SU-DHL-6 (cell line): ENCODE results near the gene SPINK8.

ENCODE experiments used
- H2AFZ ChIP-seq: fragments of 200-600 bp; sonication (generic); 2 replicates; pipeline ENCODE4 v1.6.1; 2014; ENCODE audit warnings: low read depth, mild to moderate bottlenecking, moderate library complexity, mixed read lengths, antibody characterized with exemption, low read length; ENCODE audit not compliant: severe bottlenecking
- H3F3A ChIP-seq: fragments of 200-600 bp; shearing (Covaris generic); 2 replicates; pipeline ENCODE4 v1.6.0; 2016; ENCODE audit warnings: antibody characterized with exemption, mild to moderate bottlenecking; ENCODE audit not compliant: insufficient read depth
- H3K27ac ChIP-seq: fragments of 200-600 bp; sonication (generic); 2 replicates; pipeline ENCODE4 v1.5.1; 2016; ENCODE audit warnings: low read depth, mild to moderate bottlenecking, low read length, moderate library complexity, mixed read lengths
- H3K27me3 ChIP-seq: fragments of 200-600 bp; sonication (generic), shearing (Covaris generic); 2 replicates; pipeline ENCODE4 v1.6.0; 2014; ENCODE audit warnings: mild to moderate bottlenecking, low read length
- H3K36me3 ChIP-seq: fragments of 200-600 bp; sonication (generic); 2 replicates; pipeline ENCODE4 v1.6.1; 2014; ENCODE audit warnings: mild to moderate bottlenecking, low read length, mixed read lengths
- H3K4me2 ChIP-seq: fragments of 300-600, 200-600 bp; shearing (Covaris generic), sonication (generic); 2 replicates; pipeline ENCODE4 v1.6.0; 2014; ENCODE audit warnings: low read length, low read depth, mild to moderate bottlenecking; ENCODE audit not compliant: poor library complexity, severe bottlenecking
- H3K4me3 ChIP-seq: fragments of 200-600 bp; sonication (generic); 2 replicates; pipeline ENCODE4 v1.5.1; 2014; ENCODE audit warnings: antibody characterized with exemption, low read length, mild to moderate bottlenecking, mixed read lengths; ENCODE audit not compliant: insufficient read depth, poor library complexity, severe bottlenecking
- H3K79me2 ChIP-seq: fragments of 200-600 bp; sonication (generic); 2 replicates; pipeline ENCODE4 v1.6.1; 2014; ENCODE audit warnings: mild to moderate bottlenecking, low read length, moderate library complexity; ENCODE audit not compliant: insufficient read depth
- H3K9ac ChIP-seq: fragments of 200-600 bp; sonication (generic); 2 replicates; pipeline ENCODE4 v1.7.0; 2014; ENCODE audit warnings: mild to moderate bottlenecking, low read length
- H3K9me2 ChIP-seq: fragments of 200-600 bp; sonication (generic); replicated peaks from 2 replicates; pipeline ENCODE4 v1.6.1; 2014; ENCODE audit warnings: low read length; ENCODE audit not compliant: insufficient read depth
- H3K9me3 ChIP-seq: fragments of 200-600 bp; sonication (generic); 2 replicates; pipeline ENCODE4 v1.6.1; 2014; ENCODE audit warnings: low read length, mixed read lengths; ENCODE audit not compliant: insufficient read depth
- H4K20me1 ChIP-seq: fragments of 200-600 bp; sonication (generic); 2 replicates; pipeline ENCODE4 v1.6.1; 2014; ENCODE audit warnings: low read depth, mild to moderate bottlenecking, antibody characterized with exemption, low read length, moderate library complexity, mixed read lengths
- EZH2phosphoT487 ChIP-seq: fragments of 200-600 bp; sonication (generic), shearing (Covaris generic); conservative IDR thresholded peaks from 2 replicates; pipeline ENCODE4 v1.6.1; 2018; ENCODE audit warnings: mild to moderate bottlenecking, antibody characterized with exemption, low read length, moderate library complexity, mixed read lengths
- TF ChIP-seq, protein P1 (sequence below): fragments of 200-600 bp; sonication (generic); IDR thresholded peaks from one replicate; pipeline ENCODE4 v1.5.1; 2017; ENCODE audit warnings: antibody characterized with exemption, mild to moderate bottlenecking, low read length, moderate library complexity; ENCODE audit not compliant: insufficient read depth, poor library complexity, severe bottlenecking

The SPINK8 gene

DNA sequence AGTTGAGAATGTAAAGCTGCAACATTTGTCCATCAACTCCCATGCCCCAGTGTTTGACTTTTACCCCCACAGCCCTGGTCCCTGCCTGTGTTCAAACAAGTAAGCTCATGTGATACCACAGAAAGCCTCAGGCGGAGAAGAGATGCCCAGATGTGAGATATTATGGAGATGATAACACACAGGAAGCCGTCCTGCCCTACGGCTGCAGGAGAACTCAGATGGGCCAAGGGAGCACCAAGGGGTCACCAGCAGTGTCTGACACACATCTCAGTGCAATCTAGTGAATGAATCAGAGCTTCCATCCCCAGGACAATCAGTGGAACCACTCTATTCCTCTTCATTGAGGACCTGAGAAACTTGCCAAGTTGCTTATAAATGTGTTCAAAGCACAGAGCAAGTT, 14.0 kb upstream of the SPINK8 start:
- Histone ChIP-seq H3K4me2 (no peak overlapping the region), H3F3A (no peaks in the 10 kb centered on the region), H3K27ac (no peak overlapping the region), H3K4me3 (no peak overlapping the region), H3K79me2 (no peaks in the 10 kb centered on the region), H3K9ac (no peak overlapping the region), H2AFZ (no peak overlapping the region), H3K36me3 (no peaks in the 10 kb centered on the region), H4K20me1 (no peaks in the 10 kb centered on the region), H3K27me3 (no peaks in the 10 kb centered on the region), H3K9me2 (no peaks in the 10 kb centered on the region), H3K9me3 (no peaks in the 10 kb centered on the region)
- TF ChIP-seq, protein P1, sequence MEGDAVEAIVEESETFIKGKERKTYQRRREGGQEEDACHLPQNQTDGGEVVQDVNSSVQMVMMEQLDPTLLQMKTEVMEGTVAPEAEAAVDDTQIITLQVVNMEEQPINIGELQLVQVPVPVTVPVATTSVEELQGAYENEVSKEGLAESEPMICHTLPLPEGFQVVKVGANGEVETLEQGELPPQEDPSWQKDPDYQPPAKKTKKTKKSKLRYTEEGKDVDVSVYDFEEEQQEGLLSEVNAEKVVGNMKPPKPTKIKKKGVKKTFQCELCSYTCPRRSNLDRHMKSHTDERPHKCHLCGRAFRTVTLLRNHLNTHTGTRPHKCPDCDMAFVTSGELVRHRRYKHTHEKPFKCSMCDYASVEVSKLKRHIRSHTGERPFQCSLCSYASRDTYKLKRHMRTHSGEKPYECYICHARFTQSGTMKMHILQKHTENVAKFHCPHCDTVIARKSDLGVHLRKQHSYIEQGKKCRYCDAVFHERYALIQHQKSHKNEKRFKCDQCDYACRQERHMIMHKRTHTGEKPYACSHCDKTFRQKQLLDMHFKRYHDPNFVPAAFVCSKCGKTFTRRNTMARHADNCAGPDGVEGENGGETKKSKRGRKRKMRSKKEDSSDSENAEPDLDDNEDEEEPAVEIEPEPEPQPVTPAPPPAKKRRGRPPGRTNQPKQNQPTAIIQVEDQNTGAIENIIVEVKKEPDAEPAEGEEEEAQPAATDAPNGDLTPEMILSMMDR: no peak
- TF ChIP-seq EZH2phosphoT487: no peak

- no peaks in the 10 kb centered on the region for H3K36me3 ChIP-seq
- H3K27ac ChIP-seq: no peak overlapping the region
- no peaks in the 10 kb centered on the region for H3K27me3 ChIP-seq
- H3K9me3 ChIP-seq: no peaks in the 10 kb centered on the region
- TF ChIP-seq, protein P1: no peak
- no peak overlapping the region for H3K4me3 ChIP-seq
- no peak overlapping the region for H3K4me2 ChIP-seq
- no peaks in the 10 kb centered on the region for H3K9me2 ChIP-seq
- no peak overlapping the region for H3K9ac ChIP-seq
- H4K20me1 ChIP-seq: no peaks in the 10 kb centered on the region
- no peaks in the 10 kb centered on the region for H3F3A ChIP-seq
- no peak overlapping the region for H2AFZ ChIP-seq
- H3K79me2 ChIP-seq: no peaks in the 10 kb centered on the region
These were observed 12.6 kb upstream of the SPINK8 start for GRCh38 chr3:48345946-48346572.

DNA sequence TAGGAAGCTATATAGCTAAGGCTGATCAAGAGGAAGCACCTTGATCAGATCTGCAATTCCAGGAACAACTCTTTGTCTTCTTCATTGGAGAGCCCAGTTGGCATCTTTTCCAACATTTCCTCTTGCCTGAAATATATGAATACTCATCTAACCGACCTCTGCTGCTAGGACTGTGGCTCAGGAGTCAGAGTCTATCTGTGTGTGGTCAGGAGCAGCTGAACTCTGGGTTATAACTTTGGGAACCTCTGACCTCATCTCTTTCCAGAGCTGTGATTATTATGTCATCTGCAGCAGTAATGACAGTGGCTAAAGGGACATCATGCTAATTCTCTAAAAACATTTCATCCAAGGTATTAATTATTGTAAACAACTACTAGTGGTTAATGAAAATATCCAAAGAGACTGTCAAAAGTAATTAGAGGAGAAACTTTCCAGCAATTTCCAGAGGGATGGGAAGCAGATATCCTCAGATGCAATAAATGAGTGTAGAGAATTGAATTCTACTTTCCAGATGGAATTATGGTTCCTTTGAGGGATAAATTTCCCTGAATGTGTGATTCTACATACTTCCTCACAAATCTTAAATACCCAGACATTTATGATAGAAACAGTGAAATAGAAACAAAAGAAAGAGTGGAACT, 11.5 kb upstream of the SPINK8 start:
- H3K9me2 ChIP-seq: no peaks in the 10 kb centered on the region
- no peaks in the 10 kb centered on the region for H4K20me1 ChIP-seq
- H3K36me3 ChIP-seq: no peaks in the 10 kb centered on the region
- no peak for TF ChIP-seq EZH2phosphoT487
- no peaks in the 10 kb centered on the region for H3F3A ChIP-seq
- H3K27me3 ChIP-seq: no peaks in the 10 kb centered on the region
- no peaks in the 10 kb centered on the region for H3K9me3 ChIP-seq
- no peak overlapping the region for H2AFZ ChIP-seq
- H3K4me3 ChIP-seq: no peak overlapping the region
- no peak overlapping the region for H3K4me2 ChIP-seq
- no peak overlapping the region for H3K9ac ChIP-seq
- no peak overlapping the region for H3K27ac ChIP-seq
- H3K79me2 ChIP-seq: no peaks in the 10 kb centered on the region

- Histone ChIP-seq H3K9me3 (no peaks in the 10 kb centered on the region), H3K27me3 (no peaks in the 10 kb centered on the region), H3K36me3 (no peaks in the 10 kb centered on the region), H4K20me1 (no peaks in the 10 kb centered on the region), H3K79me2 (no peaks in the 10 kb centered on the region), H3F3A (no peaks in the 10 kb centered on the region), H3K9ac (no peak overlapping the region), H3K4me2 (no peak overlapping the region), H2AFZ (no peak overlapping the region), H3K4me3 (no peak overlapping the region), H3K27ac (no peak overlapping the region), H3K9me2 (no peaks in the 10 kb centered on the region)
- no peak for TF ChIP-seq EZH2phosphoT487
- TF ChIP-seq, protein P1: no peak
These were observed 10.0 kb upstream of the SPINK8 start for GRCh38 chr3:48343432-48343831.
